ENCODE data around the gene PRR29.
"Not testable (repeated sequence)": the region's sequence is repeated elsewhere in the genome, so short reads cannot be mapped to it uniquely, and the experiment has no call there.

Gene PRR29

DNA sequence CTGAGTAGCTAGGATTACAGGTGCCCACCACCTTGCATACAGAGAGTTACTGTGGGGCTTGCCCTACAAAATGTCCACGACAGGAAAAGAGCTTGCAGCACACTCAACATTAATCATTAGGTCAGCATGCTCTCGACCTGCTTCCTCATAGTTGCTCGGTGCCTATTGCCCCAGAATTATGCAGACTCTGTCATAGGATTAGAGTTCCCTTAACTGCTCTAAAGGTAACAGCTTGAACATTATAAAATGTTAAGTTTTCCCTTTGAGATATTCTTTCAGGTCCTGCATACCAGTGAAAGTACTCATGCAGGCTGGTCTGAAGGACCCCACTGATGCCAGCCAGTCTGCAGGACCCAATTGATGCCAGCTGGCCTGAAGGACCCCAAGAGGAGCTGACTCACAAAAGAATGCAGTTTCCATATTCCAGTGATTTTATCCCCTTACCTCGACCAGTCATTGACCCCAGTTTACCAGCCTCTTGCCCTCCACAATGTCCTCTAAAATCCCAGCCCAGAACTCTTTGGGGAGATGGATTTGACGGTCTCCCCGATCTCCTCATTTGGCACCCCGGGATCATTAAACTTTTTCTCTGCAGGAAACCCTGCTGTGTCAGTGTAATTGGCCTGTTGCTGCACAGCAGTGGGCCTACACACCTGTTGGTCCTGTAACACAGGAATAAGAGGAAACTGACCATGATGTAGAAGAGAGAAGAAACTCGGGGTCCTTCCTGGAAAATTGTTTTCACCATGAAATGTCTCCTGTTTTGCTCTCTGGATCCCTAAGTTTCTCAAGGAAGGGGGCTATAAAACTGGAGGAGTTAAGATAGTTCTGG, 11.6 kb downstream of the PRR29 start:
- DNase-seq (ENCODE audit: low spot score) = no peak

GRCh38 chr17:64015447-64015846, 17.3 kb downstream of the PRR29 start:
- DNase-seq (ENCODE audit: low spot score) = no peak

- no peak for DNase-seq (ENCODE audit: low spot score)
Measured at GRCh38 chr17:64016231-64016784, 18.2 kb downstream of the PRR29 start.

- no peak for DNase-seq (ENCODE audit: low spot score)
Measured at GRCh38 chr17:64016974-64017373, 18.8 kb downstream of the PRR29 start.

GRCh38 chr17:64017381-64017980, 19.3 kb downstream of the PRR29 start:
- DNase-seq (ENCODE audit: low spot score) = no peak

GRCh38 chr17:64019551-64019961, 21.4 kb downstream of the PRR29 start:
- DNase-seq (ENCODE audit: low spot score) = not testable (repeated sequence)

- no peak for DNase-seq (ENCODE audit: low spot score)
Measured at GRCh38 chr17:64020056-64020766, 22.1 kb downstream of the PRR29 start, which contains the start of gene ICAM2. Gene ICAM2 (minus strand): TSS chr17:64020633. CDS start chr17:64006691, 13,942 bp downstream.

DNA sequence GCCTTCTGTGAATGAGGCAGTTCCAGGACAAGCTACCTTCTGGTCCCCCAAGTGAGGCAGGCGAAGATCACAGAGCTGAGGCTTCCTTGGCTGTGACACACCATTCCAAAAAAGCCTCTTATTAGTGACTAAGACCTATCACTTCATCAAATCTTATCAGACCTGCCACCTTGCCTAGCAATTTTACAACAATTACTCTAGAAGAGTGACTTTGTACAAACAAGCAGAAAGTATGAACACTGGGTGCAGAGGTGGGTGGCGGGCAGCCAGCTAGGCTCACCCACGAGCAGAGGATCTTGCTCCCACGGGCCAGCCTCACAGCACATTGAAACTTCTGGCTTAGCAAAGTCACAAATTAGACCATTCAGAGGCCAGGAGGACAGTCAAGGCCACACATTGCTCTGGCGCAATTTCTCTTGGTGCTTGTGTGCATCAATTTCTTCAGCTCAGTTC, 24.5 kb downstream of the PRR29 start:
- DNase-seq (ENCODE audit: low spot score) = no peak

DNA sequence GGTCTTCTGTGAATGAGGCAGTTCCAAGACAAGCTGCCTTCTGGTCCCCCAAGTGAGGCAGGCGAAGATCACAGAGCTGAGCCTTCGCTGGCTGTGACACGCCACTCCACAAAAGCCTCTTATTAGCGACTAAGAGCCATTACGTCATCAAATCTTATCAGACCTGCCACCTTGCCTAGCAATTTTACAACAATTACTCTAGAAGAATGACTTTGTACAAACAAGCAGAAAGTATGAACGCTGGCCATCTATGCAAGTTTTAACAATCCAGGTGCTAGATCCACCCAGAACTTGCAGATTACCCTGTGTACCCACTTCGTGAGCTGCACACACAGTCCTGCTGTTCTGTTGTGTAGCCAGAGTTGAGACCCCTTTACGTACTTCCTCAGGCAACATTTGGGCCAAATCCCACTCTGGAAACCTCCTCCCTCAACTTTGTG, 26.1 kb downstream of the PRR29 start:
- no peak for DNase-seq (ENCODE audit: low spot score)

- no peak for DNase-seq (ENCODE audit: low spot score)
Measured at GRCh38 chr17:64024781-64025731, 26.9 kb downstream of the PRR29 start.

GRCh38 chr17:64025732-64026294, 27.7 kb downstream of the PRR29 start:
- DNase-seq (ENCODE audit: low spot score) = peak; percentile 80

GRCh38 chr17:64028874-64029464, 30.8 kb downstream of the PRR29 start:
- peak; percentile 58 for DNase-seq (ENCODE audit: low spot score)

GRCh38 chr17:64032081-64032480, 33.9 kb downstream of the PRR29 start:
- DNase-seq (ENCODE audit: low spot score) = no peak

- DNase-seq (ENCODE audit: low spot score) = no peak
Measured at GRCh38 chr17:64036198-64036922, 38.2 kb downstream of the PRR29 start.

- DNase-seq (ENCODE audit: low spot score) = no peak
Measured at GRCh38 chr17:64037180-64037579, 39.0 kb downstream of the PRR29 start.

GRCh38 chr17:64037802-64038201, 39.7 kb downstream of the PRR29 start:
- DNase-seq (ENCODE audit: low spot score) = no peak

DNA sequence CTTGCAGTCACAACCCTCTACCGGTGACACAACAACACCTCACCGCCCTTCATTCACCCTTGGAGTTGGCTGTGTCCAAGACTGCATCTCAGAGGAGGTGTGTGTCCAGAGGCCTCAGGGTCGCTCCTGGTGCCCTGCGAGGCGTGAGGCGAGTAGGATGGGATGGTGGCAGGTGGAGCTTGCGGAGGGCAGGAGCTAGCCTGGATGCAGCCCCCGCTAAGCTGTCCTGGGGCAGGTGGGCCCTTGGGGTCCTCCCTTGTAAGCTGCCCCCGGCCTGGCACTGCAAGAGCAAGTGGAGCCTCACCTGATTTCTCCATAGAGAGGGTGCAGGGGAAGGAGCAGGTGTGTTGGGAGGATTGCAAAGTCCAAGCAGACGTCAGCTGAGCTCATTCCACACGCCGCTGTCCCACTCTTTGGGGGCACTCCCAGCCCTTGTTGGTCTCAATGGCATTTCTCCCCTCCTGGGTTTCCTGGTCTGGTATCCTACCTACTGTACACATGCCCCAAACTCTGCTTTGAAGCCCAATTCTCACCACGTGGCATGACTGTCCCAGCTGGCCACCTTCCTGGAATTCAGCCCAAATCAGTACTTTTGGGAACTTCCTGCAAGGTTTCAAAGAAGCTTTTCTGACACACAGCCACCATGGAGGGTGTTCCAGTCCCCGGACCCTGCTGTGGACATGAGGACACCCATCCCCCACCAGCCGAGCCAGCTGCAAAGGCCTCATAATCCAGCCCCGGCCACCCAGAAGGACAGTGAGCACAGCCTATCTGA, 40.4 kb downstream of the PRR29 start:
- DNase-seq (ENCODE audit: low spot score) = no peak

DNA sequence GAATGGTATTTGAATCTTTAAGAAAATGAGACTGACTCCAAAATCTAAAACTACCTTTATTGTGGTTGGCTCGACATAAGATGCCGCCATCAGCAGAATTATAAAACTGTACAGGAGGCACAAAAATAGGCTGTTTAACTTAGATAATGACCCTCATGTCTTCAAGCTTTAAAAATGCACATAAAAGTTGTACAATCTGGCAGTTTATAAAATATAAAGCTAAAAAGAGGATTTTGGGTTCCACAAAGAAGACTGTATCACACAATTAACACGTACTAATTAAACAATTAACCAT, 40.9 kb downstream of the PRR29 start:
- no peak for DNase-seq (ENCODE audit: low spot score)

DNA sequence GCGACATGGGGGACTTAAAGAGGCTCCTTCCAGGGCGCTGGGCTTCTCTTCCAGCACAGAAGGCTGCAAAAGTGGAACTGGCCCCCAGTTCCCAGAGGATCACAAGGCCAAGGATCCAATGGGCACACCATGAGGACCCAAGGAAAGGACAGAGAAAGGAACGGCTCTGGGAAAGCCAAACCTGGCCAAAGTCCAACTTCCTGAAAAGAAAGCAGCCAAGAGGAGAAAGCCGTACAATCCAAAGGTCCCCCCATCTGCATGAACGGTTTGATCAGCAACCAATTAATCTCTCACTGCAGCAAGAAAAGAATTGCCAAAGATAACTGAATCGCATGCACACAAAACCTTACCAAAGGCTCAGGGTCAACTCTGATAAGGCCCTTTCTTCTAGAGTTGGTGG, 42.1 kb downstream of the PRR29 start:
- DNase-seq (ENCODE audit: low spot score) = no peak

Data from SK-N-DZ (cell line).